ENCODE data around the gene ATF7.

Gene ATF7

GRCh38 chr12:53625946-53626701, at the start of gene ATF7:
ATF7 (minus strand) TSS chr12:53626382; CDS start chr12:53601000, 25,382 bp downstream.
- no peak for TF ChIP-seq CTCF (IDR thresholded peaks at IDR 0.05; ENCODE audit: insufficient read depth, low read depth, low read length, missing control alignments)
- H3K4me3 ChIP-seq (ENCODE audit: low read length), result peak within 1 kb of the TSS; percentile 90
- DNase-seq (ENCODE audit: low read depth), result peak; percentile 98

- TF ChIP-seq CTCF (IDR thresholded peaks at IDR 0.05; ENCODE audit: insufficient read depth, low read depth, low read length, missing control alignments), result no peak
- DNase-seq (ENCODE audit: low read depth), result peak; percentile 5
- H3K4me3 ChIP-seq (ENCODE audit: low read length), result peak overlapping the region; percentile 88
These were observed 49.0 kb upstream of the ATF7 start for GRCh38 chr12:53674977-53675700.

GRCh38 chr12:53670971-53671370, 44.8 kb upstream of the ATF7 start:
- H3K4me3 ChIP-seq (ENCODE audit: low read length), result no peak overlapping the region
- no peak for TF ChIP-seq CTCF (IDR thresholded peaks at IDR 0.05; ENCODE audit: insufficient read depth, low read depth, low read length, missing control alignments)
- DNase-seq (ENCODE audit: low read depth), result peak; percentile 21

- TF ChIP-seq CTCF (IDR thresholded peaks at IDR 0.05; ENCODE audit: insufficient read depth, low read depth, low read length, missing control alignments), result no peak
- no peak overlapping the region for H3K4me3 ChIP-seq (ENCODE audit: low read length)
- no peak for DNase-seq (ENCODE audit: low read depth)
These were observed 44.1 kb upstream of the ATF7 start for GRCh38 chr12:53670308-53670707.

GRCh38 chr12:53667080-53667479, 40.9 kb upstream of the ATF7 start:
- no peak for DNase-seq (ENCODE audit: low read depth)
- no peak for TF ChIP-seq CTCF (IDR thresholded peaks at IDR 0.05; ENCODE audit: insufficient read depth, low read depth, low read length, missing control alignments)
- H3K4me3 ChIP-seq (ENCODE audit: low read length), result no peak overlapping the region

- TF ChIP-seq CTCF (IDR thresholded peaks at IDR 0.05; ENCODE audit: insufficient read depth, low read depth, low read length, missing control alignments), result no peak
- H3K4me3 ChIP-seq (ENCODE audit: low read length), result no peak overlapping the region
- no peak for DNase-seq (ENCODE audit: low read depth)
These were observed 38.8 kb upstream of the ATF7 start for GRCh38 chr12:53664936-53665335.
